GM10266 (cell line): Measurements from ENCODE around the gene CCNB1IP1.
"Not testable (repeated sequence)": the region's sequence is repeated elsewhere in the genome, so short reads cannot be mapped to it uniquely, and the experiment has no call there.

ENCODE experiments used
- DNase-seq: peaks from one replicate; pipeline ENCODE4 v3.0.0; 2012; ENCODE audit errors: extremely low spot score
- TF ChIP-seq, protein P1 (sequence below): IDR thresholded peaks from 2 replicates; pipeline ENCODE4 v1.5.1; 2012; ENCODE audit warnings: mild to moderate bottlenecking, low read depth; ENCODE audit not compliant: control insufficient read depth, insufficient read depth; ENCODE audit errors: missing control alignments

The CCNB1IP1 gene

DNA sequence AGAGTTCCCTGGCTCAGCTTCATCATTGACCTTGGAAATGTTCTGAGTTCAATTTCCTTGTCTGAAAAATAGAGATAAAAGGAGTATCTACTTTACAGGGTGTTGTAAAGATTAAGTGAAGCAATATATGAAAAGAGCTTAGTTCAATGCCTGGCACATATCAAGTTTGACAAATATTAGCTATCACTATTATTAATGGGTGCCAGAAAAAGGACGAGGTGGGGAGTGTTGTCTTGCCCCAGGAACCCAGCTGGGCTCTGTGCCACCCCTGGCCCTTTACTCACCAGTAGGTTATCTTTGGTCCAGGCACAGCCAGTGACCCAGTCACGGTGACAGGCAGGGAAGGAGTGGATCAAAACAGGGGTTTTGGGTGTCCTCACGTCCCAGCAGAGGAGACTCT, 42.4 kb upstream of the CCNB1IP1 start:
- DNase-seq, result no peak
- TF ChIP-seq, protein P1, sequence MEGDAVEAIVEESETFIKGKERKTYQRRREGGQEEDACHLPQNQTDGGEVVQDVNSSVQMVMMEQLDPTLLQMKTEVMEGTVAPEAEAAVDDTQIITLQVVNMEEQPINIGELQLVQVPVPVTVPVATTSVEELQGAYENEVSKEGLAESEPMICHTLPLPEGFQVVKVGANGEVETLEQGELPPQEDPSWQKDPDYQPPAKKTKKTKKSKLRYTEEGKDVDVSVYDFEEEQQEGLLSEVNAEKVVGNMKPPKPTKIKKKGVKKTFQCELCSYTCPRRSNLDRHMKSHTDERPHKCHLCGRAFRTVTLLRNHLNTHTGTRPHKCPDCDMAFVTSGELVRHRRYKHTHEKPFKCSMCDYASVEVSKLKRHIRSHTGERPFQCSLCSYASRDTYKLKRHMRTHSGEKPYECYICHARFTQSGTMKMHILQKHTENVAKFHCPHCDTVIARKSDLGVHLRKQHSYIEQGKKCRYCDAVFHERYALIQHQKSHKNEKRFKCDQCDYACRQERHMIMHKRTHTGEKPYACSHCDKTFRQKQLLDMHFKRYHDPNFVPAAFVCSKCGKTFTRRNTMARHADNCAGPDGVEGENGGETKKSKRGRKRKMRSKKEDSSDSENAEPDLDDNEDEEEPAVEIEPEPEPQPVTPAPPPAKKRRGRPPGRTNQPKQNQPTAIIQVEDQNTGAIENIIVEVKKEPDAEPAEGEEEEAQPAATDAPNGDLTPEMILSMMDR, result no peak

DNA sequence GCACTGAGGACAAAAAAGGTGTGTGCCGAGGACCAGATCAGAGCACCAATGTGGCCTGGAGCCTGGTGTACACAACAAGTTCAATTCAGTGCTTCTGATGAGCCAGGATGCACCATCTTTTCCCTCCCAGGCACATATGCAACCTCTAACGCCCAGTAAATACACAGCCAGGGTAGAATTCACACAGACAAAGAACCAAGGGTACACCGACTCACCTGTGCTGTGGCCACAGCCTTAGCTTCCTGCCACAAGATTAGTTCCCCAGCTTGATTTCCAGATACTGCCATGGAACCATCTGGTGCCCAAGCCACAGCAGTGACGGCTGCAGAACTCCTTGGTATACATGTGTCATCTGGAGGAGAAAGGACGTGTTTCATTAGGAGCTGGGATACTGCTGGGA, 39.7 kb upstream of the CCNB1IP1 start:
- TF ChIP-seq, protein P1, result no peak
- DNase-seq, result no peak

DNA sequence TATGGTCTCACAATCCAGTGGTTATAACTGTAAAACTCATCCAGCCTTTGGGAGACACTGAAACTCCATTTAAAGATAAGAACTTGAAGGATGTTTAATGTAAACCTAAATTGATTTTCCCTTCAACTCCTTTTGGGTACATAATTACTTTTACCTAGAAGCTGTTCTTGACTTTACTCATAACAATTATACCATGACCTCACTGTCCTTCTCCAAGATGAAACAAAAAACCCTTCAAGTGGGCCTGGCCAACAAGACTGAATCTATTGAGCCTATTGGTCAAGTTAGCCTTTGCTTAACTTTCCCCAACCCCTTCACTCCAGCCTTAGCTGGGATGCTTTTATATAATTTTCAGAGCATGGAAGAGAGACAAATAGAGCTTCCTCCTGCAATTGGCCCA, 32.8 kb upstream of the CCNB1IP1 start:
- TF ChIP-seq, protein P1, result no peak
- DNase-seq, result no peak

DNA sequence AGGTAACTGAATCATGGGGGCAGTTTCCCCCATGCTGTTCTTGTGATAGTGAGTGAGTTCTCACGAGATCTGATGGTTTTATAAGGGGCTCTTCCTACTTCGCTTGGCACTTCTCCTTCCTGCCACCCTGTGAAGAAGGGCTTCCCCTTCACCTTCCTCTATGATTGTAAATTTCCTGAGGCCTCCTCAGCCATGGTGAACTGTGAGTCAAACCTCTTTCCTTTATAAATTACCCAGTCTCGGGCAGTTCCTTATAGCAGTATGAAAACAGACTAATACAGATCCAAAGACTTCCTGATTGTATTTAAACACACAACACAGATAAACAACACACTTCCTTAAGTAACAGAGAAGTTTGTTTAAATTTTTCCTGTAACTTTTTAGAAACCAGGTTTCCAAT, 25.4 kb upstream of the CCNB1IP1 start:
- DNase-seq, result not testable (repeated sequence)

DNA sequence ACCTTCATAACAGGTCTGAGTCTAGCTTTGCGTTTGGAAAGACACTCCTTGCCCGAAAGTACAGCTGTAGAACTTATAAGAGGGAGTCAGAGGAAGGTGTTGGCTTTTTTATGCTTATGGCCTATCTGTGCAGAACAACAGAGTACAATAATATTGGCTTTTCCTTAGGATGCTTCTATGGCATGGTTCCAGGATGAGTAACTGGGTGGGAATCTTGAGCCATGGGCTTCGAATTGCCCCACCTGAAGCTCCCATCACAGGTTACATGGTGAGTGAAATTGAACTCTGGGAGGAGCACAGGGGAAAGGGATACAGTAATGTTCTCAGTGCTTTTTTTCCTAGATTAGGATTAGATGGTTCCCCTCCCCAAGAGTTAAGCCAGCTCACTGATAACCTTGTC, 23.3 kb upstream of the CCNB1IP1 start:
- TF ChIP-seq, protein P1, result no peak
- DNase-seq, result no peak

DNA sequence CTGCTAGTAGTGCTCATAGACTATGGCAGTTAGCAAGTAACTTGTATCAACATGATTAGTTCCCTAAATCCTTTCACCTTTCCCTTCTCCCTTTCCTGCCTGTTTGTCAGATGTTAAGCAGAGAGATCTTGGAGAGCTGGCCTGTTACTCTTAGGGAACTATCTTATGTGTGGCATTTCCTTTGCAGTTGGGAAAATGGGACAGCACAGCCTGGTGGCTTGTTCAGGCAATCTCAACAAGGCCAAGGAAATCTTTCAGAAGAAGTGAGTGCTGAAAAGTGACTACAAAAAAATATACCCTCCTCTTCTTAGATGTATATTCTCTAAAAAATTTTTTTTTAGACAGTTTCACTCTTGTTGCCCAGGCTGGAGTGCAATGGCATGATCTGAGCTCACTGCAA, 17.8 kb upstream of the CCNB1IP1 start:
- DNase-seq, result no peak
- TF ChIP-seq, protein P1, result peak; percentile 30

DNA sequence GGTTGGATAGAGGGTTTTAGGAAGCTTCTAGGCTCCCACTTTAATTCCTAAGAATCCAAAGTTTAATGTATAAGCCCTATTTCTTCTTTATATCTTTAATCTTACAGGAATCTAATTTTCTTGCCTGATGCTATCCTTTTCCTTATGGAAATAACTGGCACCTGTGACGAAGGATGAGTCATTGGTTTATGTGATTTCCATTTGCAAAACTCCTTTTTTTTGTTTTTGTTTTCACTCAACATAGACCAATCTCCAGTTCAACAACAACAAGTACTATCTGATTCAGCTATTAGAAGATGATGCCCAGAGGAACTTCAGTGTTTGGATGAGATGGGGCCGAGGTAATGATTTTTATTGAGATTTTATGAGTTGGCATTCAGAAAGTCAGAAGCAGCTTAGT, 17.2 kb upstream of the CCNB1IP1 start:
- TF ChIP-seq, protein P1, result no peak
- no peak for DNase-seq

DNA sequence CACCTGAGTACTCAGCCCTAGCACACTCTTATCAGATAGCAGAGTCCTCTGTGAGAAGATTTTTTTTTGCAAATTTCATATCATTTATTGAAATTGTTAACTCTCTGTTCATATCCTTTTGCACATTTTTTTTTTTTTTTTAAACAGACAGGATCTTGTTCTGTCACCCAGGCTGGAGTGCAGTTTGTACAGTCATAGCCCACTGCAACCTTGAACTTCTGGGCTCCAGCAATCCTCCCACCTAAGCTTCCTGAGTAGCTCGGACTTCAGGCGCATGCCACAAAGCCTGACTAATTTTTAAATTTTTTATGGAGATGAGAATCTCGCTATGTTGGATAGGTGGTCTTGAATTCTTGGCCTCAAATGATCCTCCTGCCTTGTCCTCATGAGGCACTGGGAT, 14.7 kb upstream of the CCNB1IP1 start:
- TF ChIP-seq, protein P1, result no peak
- DNase-seq, result no peak
